ENCODE results near the gene SPOCK1. TPM values are rescaled to one million over a fixed set of nuclear protein-coding genes. Genes with fewer than 3 reads are reported as not detected.

The SPOCK1 gene
- polyA plus RNA-seq, 3 donors = 5.4 to 39.4 (median 14.7) TPM

DNA sequence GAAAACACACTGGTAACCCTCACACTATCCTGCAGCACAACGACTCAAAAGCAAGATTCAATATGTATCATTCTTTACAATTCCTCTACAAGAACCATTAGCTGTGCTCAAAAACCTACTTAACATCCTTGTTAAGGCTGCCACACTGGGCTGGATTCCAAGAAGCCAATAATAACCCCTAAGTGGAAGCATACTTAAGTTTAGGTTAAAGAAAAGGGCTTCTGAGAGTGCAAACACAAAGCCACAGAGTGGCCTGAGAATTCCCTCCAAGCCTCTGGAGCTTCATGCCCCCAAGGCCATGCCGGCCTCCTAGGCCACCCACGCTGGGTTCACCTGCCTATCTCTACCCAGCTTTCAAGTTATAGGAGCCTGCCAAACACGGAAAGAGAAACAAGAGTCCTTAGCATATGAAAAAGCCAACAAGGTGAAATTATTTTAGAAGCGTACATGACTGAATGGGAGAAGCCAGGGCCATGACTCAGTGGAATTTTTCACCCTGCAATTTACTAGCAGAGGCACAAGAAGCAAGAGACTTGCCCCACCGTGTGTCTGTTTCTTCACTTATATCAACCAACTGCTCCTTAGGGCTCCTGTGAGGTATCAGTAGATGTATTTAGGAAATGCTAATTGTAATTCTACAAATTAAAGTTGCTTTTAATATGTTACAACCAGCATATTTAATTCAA is 293.0 kb downstream of the SPOCK1 start:
- H3K27ac ChIP-seq (ENCODE audit: low read depth, low read length) = no peak overlapping the region
- WGBS, 3 donors = 44 to 77% (median 72%) methylated on average over 6 of the region's 6 CpGs

DNA sequence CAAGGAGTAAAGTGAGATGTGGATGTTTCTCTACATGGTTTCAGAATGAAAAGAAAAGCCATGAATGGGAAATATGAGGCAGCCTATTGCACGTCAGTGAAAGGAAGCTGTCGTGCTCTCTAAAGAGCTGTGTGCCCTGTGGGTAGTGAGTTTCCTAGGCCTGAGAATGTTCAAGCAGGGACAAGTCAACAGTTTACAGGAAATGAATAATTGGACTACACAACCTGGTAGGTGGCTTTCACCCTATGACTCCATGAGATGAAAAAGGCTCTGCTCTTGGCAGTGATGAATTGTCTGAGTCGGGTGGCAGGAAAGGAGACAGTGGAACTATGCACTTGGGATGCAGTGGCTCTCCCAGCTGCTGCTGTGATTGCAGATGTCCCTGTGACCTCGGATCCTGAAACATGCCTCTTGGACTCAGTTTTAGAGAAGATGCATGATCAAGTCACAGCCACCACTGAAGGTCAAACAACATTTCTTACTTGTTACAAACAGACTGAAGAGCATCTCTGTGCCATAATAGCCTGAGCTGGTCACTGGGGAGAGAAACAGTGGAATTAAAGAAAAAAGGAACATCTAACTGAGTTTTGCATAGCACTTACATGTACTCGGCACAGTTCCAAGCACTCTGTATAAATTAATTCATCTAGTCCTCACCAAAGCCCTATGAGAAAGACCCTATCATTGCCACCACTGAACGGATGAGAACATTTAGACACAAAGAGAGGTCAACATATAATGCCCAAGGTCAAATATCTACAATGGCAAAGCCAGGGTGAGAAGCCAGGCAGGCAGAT is 293.7 kb downstream of the SPOCK1 start:
- H3K27ac ChIP-seq (ENCODE audit: low read depth, low read length) = no peak overlapping the region
- 61 to 73% (median 64%) methylated on average over 6 of the region's 6 CpGs for WGBS, 3 donors

- H3K27ac ChIP-seq (ENCODE audit: low read depth, low read length) = no peak overlapping the region
- 51 to 87% (median 69%) methylated on average over 4 of the region's 4 CpGs for WGBS, 3 donors
Observed at GRCh38 chr5:137203011-137203632, 296.0 kb downstream of the SPOCK1 start.

- no peak overlapping the region for H3K27ac ChIP-seq (ENCODE audit: low read depth, low read length)
- WGBS, 3 donors = 58 to 86% (median 72%) methylated on average over 3 of the region's 3 CpGs
Observed at GRCh38 chr5:137201876-137202275, 297.2 kb downstream of the SPOCK1 start.

- WGBS, 3 donors = 80 to 88% (median 86%) methylated on average over 5 of the region's 5 CpGs
- no peak overlapping the region for H3K27ac ChIP-seq (ENCODE audit: low read depth, low read length)
Observed at GRCh38 chr5:137200906-137201700, 298.0 kb downstream of the SPOCK1 start.

- 88 to 98% (median 89%) methylated on average over 3 of the region's 3 CpGs for WGBS, 3 donors
- H3K27ac ChIP-seq (ENCODE audit: low read depth, low read length) = no peak overlapping the region
Observed at GRCh38 chr5:137199966-137200365, 299.2 kb downstream of the SPOCK1 start.

DNA sequence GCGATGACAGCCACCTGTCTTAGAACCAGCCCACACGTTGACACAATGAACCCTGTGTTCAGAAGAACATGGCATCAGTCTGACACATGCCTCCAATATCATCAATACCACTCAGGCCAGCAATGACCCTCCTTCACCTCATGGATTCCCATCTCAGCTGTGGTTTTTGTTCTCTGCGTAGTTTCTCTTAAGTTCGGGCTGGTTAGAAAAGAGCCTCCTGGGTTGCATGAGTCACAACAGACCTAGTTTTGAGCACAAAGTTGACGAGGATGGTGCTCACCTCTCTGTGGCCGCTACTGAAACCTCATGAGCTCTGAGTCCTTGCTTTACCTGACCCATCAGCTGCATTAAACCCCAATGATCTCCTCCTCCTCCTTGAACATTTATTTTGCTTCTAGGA is 299.9 kb downstream of the SPOCK1 start:
- H3K27ac ChIP-seq (ENCODE audit: low read depth, low read length) = no peak overlapping the region
- 84 to 93% (median 88%) methylated on average over 6 of the region's 6 CpGs for WGBS, 3 donors

GRCh38 chr5:137195483-137195882 is 303.6 kb downstream of the SPOCK1 start:
- 92 to 96% (median 93%) methylated on average over 2 of the region's 2 CpGs for WGBS, 3 donors
- H3K27ac ChIP-seq (ENCODE audit: low read depth, low read length) = no peak overlapping the region

- WGBS, 3 donors = 66 to 84% (median 77%) methylated on average over 7 to 8 of the region's 8 CpGs
Observed at GRCh38 chr5:137194300-137194699, 304.8 kb downstream of the SPOCK1 start.

GRCh38 chr5:137192293-137192743 is 306.8 kb downstream of the SPOCK1 start:
- WGBS, 3 donors = 71 to 86% (median 80%) methylated on average over 3 of the region's 3 CpGs
- H3K27ac ChIP-seq (ENCODE audit: low read depth, low read length) = no peak overlapping the region

More at GRCh38 chr5:137194300-137194699, 304.8 kb downstream of the SPOCK1 start:
- no peak overlapping the region for H3K27ac ChIP-seq (ENCODE audit: low read depth, low read length)

- H3K27ac ChIP-seq (ENCODE audit: low read depth, low read length) = no peak overlapping the region
- 46 to 49% (median 49%) methylated on average over 2 of the region's 2 CpGs for whole genome bisulfite sequencing, 3 donors
Observed at GRCh38 chr5:137191179-137191578, 307.9 kb downstream of the SPOCK1 start.

DNA sequence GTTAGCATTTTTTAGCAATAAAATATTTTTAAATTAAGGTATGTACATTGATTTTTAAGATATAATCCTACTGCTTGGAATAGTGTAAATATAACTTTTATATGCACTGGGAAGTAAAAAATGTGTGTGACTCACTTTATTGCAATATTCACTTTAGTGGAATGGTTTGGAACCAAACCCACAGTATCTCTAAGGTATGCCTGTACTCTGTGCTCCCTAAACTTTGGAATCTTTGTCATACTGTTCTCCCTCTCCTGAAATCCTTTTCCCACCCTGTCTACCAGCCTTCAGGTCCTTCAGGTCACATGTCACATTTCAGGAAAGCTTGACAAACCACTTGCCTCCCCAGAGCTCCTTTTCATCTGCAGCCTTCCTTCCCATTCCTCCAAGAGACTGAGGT is 308.7 kb downstream of the SPOCK1 start:
- H3K27ac ChIP-seq (ENCODE audit: low read depth, low read length) = no peak overlapping the region

DNA sequence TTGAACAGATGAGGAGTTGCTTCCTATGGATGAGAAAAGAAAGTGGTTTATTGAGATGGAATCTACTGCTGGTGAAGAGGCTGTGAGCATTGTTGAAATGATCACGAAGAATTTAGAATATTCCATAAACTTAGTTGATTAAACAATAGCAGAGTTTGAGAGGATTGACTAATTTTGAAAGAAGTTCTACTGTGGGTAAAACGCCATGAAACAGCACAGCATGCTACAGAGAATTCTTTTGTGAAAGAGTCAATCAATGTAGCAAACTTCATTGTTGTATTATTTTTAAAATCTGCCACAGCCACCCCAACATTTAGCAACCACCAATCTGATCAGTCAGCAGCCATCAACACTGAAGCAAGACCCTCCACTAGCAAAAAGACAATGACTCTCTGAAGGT is 309.1 kb downstream of the SPOCK1 start:
- WGBS, 3 donors = 41 to 66% (median 47%) methylated on average over 2 of the region's 2 CpGs

DNA sequence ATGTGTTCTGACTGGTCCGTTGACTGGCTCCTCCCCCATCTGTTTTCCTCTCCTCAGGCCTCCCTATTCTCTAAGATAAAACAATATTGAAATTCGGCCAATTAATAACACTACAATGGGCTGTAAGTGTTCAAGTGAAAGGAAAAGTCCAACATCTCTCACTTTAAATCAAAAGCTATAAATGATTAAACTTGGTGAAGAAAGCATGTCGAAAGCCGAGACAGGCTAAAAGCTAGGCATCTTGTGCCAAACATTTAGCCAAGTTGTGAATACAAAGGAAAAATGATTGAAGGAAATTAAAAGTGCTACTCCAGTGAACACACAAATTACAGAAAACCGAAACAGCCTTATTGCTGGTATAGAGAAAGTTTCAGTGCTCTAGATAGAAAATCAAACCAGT is 310.6 kb downstream of the SPOCK1 start:
- WGBS, 3 donors = 68 to 85% (median 80%) methylated on average over 5 of the region's 5 CpGs
- no peak overlapping the region for H3K27ac ChIP-seq (ENCODE audit: low read depth, low read length)

More for the DNA sequence above, 309.1 kb downstream of the SPOCK1 start:
- H3K27ac ChIP-seq (ENCODE audit: low read depth, low read length) = no peak overlapping the region

DNA sequence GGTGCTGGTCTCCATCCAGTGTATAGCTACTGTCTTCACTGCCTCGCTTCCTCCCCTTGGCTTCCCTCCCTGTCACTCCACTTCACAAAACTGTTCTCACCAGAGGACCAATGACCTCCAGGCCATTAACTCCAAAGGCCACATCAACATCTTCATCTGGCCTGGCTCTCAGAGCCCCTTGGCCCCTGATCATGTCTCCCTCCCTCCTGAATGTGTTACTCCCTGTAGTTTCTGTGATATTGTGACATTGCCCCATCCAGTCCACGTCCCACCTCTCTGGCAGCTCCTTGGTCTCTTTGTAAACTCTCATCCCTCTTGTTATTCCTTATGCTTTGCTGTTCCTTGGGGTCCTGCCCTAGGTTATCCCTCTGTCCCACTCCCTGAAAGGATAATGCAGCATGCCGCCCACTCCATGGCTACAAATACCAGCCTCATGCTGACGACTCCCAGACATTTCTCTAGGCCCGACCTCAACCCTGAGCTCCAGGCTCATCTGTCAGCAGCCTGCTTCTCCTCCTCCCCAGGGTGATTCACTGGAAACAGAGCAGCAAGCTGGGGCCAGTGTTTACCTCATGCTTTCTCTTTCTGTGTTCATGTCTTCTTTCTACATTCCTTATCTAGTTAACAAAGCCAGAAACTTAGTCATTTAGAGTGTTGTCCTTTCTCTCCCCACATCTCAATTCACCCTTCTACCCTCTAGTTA is 312.2 kb downstream of the SPOCK1 start:
- H3K27ac ChIP-seq (ENCODE audit: low read depth, low read length) = no peak overlapping the region
- WGBS, 3 donors = 53 to 71% (median 68%) methylated on average over 5 of the region's 5 CpGs

DNA sequence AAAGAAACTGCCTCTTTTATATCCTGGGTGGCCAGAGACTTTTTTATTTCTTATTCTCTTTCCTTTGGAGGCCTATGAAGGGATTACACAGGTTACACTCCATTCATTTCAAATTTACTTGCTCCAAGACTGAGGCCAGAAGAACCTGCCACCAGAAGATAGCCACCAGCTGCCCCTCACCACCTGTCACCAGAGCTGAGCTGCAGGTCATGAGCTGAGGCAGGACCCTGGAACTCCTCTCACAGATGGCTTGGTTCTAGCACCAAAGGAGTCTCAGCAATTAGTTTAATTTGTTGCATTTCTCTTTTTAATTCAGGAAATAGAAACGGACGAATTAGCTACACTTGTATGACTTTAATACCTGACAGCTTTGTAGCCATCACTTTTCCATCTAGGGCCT is 313.9 kb downstream of the SPOCK1 start:
- WGBS, 3 donors = 87 to 94% (median 88%) methylated on average over 2 of the region's 2 CpGs

DNA sequence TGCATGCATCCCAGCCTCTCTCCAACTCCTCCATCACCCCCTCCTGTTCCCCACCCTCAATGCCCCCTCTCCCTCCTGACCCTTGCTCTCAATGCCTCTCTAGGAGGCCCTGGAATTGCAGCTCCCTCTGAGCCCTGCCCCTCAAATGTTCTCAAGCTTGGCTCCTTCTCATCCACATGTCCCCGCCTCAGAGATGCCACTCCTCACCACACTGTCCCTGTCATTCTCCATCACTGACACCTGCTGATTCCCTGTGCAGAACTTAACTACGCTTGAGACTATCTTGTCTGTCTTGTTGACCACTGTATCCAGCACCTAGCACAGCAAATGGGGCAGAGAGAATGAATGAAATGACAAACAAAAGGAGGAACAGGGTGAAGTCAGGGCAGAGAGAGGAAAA is 314.4 kb downstream of the SPOCK1 start:
- WGBS, 3 donors = 82 to 99% (median 87%) methylated on average over 2 of the region's 2 CpGs
- H3K27ac ChIP-seq (ENCODE audit: low read depth, low read length) = no peak overlapping the region

More for the DNA sequence above, 313.9 kb downstream of the SPOCK1 start:
- no peak overlapping the region for H3K27ac ChIP-seq (ENCODE audit: low read depth, low read length)

DNA sequence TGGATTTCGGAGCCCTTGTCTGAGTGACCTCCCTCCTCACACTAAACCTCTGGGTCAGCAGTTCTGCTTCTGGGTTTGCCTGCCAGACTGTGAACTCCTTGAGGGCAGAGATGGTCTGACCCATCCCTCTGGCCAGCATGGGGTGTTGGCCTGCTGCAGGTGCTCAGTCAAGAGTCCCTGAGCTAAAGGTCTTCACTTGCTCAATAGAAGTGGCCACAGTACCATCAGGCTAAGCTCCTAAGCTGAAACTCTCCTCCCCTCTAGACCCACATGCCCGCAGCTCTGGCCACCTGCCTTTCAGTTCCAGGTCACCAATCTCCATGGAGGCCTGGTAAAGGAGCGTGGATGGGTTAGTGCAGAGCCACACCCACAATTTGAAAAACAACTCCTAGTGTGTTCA is 316.6 kb downstream of the SPOCK1 start:
- 88 to 90% (median 89%) methylated on average over 3 of the region's 3 CpGs for WGBS, 3 donors
- H3K27ac ChIP-seq (ENCODE audit: low read depth, low read length) = no peak overlapping the region
